Tibial artery (tissue), 4 donors: ENCODE data around the gene PKP3.

Experiments
- DNase-seq, 2 donors: peaks; one replicate each; pipeline ENCODE4 v3.0.0-alpha.2; 2019
- H3K27ac ChIP-seq, 2 donors: fragments of 200-600 bp; sonication (generic) in 1 of 2; 1 replicate in 1 of 2; 2 replicates in 1 of 2; pipeline ENCODE4 v1.5.1; 2018 to 2019; ENCODE audit warnings: mild to moderate bottlenecking in 1 of 2
- H3K27me3 ChIP-seq, 2 donors: fragments of 200-600 bp; sonication (generic) in 1 of 2; one replicate each; pipeline versions ENCODE4 v1.5.1 to v1.6.0; 2016 to 2019
- H3K36me3 ChIP-seq, 3 donors: fragments of 200-600 bp; sonication (generic) in 2 of 3; one replicate each; pipeline ENCODE4 v1.5.1; 2016 to 2019; ENCODE audit warnings: mild to moderate bottlenecking in 2 of 3
- H3K4me1 ChIP-seq, 4 donors: fragments of 200-600 bp; sonication (generic) in 2 of 4; 1 replicate in 3 of 4; 2 replicates in 1 of 4; pipeline ENCODE4 v1.5.1; 2016 to 2019
- H3K4me3 ChIP-seq, 2 donors: fragments of 200-600 bp; sonication (generic) in 1 of 2; 1 replicate in 1 of 2; 2 replicates in 1 of 2; pipeline ENCODE4 v1.5.1; 2018 to 2019; ENCODE audit warnings: mild to moderate bottlenecking in 2 of 2
- H3K9me3 ChIP-seq, 3 donors: fragments of 200-600 bp; sonication (generic) in 1 of 3; one replicate each; pipeline ENCODE4 v1.5.1; 2016 to 2019
- intact Hi-C: fragments of 100-400 bp; cut with DNase I; formaldehyde crosslinking; loops from one replicate; pipeline ENCODE4 v1.15.0; 2023; ENCODE audit warnings: low total_unique reads
- TF ChIP-seq, protein P1 (sequence below), 2 experiments: fragments of 200-600 bp in 1 of 2; fragments of 450-650 bp in 1 of 2; IDR thresholded peaks; one replicate each; pipeline ENCODE4 v1.5.1; 2017 to 2019; ENCODE audit warnings: antibody characterized with exemption in 2 of 2, mild to moderate bottlenecking in 1 of 2, moderate library complexity in 1 of 2

The PKP3 gene

DNA sequence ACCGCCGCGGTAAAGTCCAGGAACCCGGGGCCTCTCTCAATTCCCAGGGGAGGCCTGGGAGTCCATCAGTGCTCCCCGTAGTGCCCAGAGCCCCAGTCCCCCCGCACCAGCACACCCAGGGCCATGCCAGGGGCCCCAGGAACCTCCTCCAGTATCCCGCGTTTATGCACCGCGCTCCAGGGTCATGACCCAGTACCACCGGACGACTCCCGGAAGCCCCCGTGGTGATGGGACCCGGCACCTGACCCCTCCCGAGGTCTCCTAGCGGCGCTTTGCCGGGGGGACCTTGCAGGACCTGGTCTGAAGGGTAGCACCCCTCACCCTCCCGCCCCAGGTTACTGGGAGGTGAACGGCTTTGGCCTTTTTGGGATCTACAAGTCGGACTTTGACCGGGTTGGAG lies 13.5 kb upstream of the PKP3 start:
- DNase-seq = no peak
- no peak overlapping the region for H3K27ac ChIP-seq
- H3K4me3 ChIP-seq = no peak overlapping the region
- H3K36me3 ChIP-seq = no peaks in the 10 kb centered on the region
- no peaks in the 10 kb centered on the region for H3K4me1 ChIP-seq
- TF ChIP-seq, protein P1, sequence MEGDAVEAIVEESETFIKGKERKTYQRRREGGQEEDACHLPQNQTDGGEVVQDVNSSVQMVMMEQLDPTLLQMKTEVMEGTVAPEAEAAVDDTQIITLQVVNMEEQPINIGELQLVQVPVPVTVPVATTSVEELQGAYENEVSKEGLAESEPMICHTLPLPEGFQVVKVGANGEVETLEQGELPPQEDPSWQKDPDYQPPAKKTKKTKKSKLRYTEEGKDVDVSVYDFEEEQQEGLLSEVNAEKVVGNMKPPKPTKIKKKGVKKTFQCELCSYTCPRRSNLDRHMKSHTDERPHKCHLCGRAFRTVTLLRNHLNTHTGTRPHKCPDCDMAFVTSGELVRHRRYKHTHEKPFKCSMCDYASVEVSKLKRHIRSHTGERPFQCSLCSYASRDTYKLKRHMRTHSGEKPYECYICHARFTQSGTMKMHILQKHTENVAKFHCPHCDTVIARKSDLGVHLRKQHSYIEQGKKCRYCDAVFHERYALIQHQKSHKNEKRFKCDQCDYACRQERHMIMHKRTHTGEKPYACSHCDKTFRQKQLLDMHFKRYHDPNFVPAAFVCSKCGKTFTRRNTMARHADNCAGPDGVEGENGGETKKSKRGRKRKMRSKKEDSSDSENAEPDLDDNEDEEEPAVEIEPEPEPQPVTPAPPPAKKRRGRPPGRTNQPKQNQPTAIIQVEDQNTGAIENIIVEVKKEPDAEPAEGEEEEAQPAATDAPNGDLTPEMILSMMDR (IDR thresholded peaks at IDR 0.05) = no peak
- intact Hi-C loops = no loop called here
- H3K9me3 ChIP-seq = no peaks in the 10 kb centered on the region
- peaks cover 0 to 60% of the 10 kb centered on the region in 2 donors for H3K27me3 ChIP-seq

DNA sequence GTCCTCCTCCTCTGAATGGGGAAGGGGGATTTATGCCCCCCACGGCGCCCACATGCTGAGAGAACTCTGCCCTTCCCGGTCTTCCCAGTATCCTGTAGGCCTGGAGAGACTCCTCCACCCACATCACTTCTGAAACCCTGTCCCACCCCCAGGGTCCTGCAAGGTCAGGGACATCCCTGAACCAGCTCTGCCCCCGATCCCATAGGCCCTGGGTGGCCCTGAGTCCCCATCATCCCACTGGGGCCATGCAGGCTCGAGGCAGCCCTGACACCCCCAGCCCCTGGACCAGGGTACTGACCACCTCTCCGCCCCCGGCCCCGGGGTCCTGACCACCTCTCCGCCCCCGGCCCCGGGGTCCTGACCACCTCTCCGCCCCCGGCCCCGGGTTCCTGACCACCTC lies 13.0 kb upstream of the PKP3 start:
- no peak for DNase-seq
- Histone ChIP-seq H3K9me3 (peaks cover 0 to 2% (median 2%) of the 10 kb centered on the region in 3 donors), H3K27me3 (peaks cover 0 to 55% of the 10 kb centered on the region in 2 donors), H3K27ac (no peak overlapping the region), H3K4me1 (no peaks in the 10 kb centered on the region), H3K36me3 (no peaks in the 10 kb centered on the region), H3K4me3 (no peak overlapping the region)
- intact Hi-C loops = no loop called here
- TF ChIP-seq, protein P1 (IDR thresholded peaks at IDR 0.05) = no peak

DNA sequence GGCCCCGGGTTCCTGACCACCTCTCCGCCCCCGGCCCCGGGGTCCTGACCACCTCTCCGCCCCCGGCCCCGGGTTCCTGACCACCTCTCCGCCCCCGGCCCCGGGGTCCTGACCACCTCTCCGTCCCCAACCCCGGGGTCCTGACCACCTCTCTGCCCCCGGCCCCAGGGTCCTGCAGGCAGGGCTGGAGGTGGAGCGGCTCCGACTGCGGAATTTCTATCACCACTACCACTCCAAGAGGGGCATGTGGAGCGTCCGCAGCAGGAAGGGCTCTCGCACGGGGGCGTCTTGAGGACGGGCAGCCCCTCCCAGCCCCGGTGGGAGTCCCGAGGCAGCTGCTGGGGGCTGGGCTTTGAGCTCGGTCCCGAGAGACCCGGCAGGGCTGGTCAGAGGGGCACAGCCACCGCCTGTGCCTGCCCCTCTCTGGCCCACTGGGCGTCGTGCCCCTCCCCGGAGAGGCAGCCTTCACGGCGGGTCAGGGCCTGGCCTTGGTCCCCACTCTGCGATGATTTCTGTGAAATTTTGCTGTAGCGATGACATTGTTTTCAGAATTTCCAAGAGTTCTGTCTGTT lies 12.4 kb upstream of the PKP3 start:
- peaks cover 0 to 8% (median 8%) of the 10 kb centered on the region in 3 donors for H3K9me3 ChIP-seq

DNA sequence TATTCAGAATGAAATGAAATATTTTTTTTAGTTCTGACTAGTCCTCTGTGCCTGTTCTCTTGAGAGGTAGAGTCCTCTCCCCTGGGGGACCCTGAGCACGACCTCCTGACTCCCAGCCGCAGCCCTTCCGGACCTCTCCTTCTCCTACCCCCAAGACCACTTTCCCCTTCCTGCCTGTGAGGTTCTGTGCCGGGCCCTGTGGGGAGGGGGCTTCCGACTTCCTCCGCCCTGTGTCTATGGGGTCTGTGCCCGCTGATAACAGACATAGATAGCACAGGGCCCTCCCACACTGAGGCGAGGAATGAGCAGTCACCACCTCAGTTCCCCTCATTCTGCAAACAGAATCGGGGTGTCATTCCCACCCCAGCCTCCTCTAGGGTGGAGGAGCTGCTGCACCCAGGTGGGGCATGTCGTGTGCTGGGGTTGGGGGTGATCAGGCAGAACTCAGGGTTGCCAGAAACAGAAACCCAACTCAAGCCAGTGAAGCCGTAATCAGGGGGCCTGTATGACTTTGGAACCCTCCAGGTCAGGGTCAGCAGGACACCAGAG lies 11.9 kb upstream of the PKP3 start:
- H3K27me3 ChIP-seq = peaks cover 0 to 45% of the 10 kb centered on the region in 2 donors
- H3K36me3 ChIP-seq = no peaks in the 10 kb centered on the region
- intact Hi-C loops = no loop called here
- H3K27ac ChIP-seq = no peak overlapping the region
- TF ChIP-seq, protein P1 (IDR thresholded peaks at IDR 0.05) = no peak
- H3K4me1 ChIP-seq = no peaks in the 10 kb centered on the region
- no peak overlapping the region for H3K4me3 ChIP-seq
- DNase-seq = no peak
- H3K9me3 ChIP-seq = peaks cover 0 to 12% (median 11%) of the 10 kb centered on the region in 3 donors

More for the DNA sequence above, 12.4 kb upstream of the PKP3 start:
- Histone ChIP-seq H3K4me3 (no peak overlapping the region), H3K27me3 (peaks cover 0 to 50% of the 10 kb centered on the region in 2 donors), H3K4me1 (no peaks in the 10 kb centered on the region), H3K36me3 (no peaks in the 10 kb centered on the region), H3K27ac (no peak overlapping the region)
- TF ChIP-seq, protein P1 (IDR thresholded peaks at IDR 0.05) = no peak
- no peak for DNase-seq
- intact Hi-C loops = no loop called here

DNA sequence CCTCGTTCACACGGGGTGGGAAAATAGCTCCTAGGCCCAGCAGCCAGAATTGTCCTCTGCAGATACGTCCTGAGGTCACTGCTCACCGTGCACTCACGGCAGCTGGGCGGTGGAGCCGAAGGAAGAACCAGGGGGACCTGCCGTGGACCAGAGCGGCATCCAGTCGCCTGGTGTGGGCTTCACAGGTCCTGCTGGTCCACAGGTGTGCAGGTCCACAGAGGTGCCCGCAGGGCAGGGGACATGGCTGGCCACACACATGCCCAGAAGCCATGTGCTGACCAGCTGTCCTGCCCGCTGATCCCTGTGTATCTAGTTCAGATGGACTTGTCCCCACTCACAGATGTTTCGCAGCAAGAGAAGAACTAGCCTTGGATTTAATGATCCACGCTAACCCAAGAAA lies 10.6 kb upstream of the PKP3 start:
- TF ChIP-seq, protein P1 (IDR thresholded peaks at IDR 0.05) = no peak
- H3K36me3 ChIP-seq = no peaks in the 10 kb centered on the region
- no peak overlapping the region for H3K27ac ChIP-seq
- no peak for DNase-seq
- peaks cover 0 to 12% (median 11%) of the 10 kb centered on the region in 3 donors for H3K9me3 ChIP-seq
- intact Hi-C loops = no loop called here
- H3K4me3 ChIP-seq = no peak overlapping the region
- peaks cover 0 to 38% of the 10 kb centered on the region in 2 donors for H3K27me3 ChIP-seq
- no peaks in the 10 kb centered on the region for H3K4me1 ChIP-seq
